Right forelimb (tissue), 1 donor: ENCODE measurements around the gene PERCC1.
"Not testable (repeated sequence)": the region's sequence is repeated elsewhere in the genome, so short reads cannot be mapped to it uniquely, and the experiment has no call there.

Source experiments
- DNase-seq: peaks from one replicate; pipeline ENCODE4 v3.0.0-alpha.2; 2018

The PERCC1 gene

GRCh38 chr16:1451702-1452392 is 21.0 kb downstream of the PERCC1 start:
- no peak for DNase-seq

- DNase-seq = no peak
These were observed 21.7 kb downstream of the PERCC1 start for GRCh38 chr16:1452530-1452929.

GRCh38 chr16:1453316-1453715 is 22.4 kb downstream of the PERCC1 start:
- no peak for DNase-seq

DNA sequence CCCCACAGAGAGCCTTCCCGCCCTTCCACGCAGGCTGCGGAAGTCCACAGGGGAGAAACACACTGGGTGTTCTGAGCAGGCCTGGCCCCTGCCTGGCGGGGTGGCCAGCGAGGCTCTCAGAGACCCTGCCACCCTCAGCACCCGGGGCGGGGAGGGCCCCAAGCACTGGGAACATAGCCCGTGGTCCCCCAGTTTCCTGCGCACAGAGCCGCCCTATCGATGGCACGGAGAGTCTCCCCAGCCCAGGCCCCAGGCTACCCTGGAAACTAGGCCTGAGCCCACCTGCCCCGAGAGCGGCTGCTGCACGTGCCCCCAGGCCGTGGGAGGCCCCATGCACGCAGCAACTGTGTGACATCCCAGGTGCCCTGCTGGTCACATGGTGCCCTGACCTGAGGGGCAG is 23.7 kb downstream of the PERCC1 start:
- no peak for DNase-seq

- DNase-seq = no peak
These were observed 24.6 kb downstream of the PERCC1 start for GRCh38 chr16:1455190-1456171.

- DNase-seq = no peak
These were observed 26.1 kb downstream of the PERCC1 start for GRCh38 chr16:1456951-1457350.

DNA sequence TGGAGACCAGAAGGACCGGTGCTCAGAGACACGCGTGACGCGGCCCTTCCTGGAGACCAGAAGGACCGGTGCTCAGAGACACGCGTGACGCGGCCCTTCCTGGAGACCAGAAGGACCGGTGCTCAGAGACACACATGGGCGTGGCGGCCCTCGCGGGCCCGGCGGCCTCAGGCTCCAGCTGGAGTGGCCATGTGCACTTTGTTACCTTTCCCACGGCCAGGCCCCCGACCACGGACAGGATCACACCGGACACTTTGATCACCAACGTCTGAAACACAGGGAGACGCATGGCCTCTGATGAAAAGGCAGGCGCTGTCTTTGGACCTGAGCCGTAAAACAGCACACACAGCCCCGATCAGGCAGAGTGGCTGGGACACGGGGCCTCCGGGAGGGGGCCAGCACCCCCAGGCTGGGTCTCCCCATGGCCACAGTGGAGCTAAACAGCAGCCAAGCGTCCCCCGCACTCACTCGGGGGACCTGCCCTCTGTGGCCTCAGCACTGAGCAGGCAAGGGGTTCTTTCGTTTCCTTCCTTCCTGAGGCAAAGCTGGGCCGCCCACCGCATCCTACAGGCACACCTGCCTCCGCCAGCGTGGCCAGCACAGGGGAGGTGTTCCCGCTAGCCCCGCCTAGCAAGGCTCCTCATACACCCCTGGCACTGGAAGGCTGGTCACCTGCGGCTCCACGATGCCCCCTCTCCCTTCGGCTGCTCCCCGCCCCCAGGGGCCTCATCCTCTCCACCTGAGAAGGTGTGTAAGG is 26.8 kb downstream of the PERCC1 start:
- DNase-seq = no peak

DNA sequence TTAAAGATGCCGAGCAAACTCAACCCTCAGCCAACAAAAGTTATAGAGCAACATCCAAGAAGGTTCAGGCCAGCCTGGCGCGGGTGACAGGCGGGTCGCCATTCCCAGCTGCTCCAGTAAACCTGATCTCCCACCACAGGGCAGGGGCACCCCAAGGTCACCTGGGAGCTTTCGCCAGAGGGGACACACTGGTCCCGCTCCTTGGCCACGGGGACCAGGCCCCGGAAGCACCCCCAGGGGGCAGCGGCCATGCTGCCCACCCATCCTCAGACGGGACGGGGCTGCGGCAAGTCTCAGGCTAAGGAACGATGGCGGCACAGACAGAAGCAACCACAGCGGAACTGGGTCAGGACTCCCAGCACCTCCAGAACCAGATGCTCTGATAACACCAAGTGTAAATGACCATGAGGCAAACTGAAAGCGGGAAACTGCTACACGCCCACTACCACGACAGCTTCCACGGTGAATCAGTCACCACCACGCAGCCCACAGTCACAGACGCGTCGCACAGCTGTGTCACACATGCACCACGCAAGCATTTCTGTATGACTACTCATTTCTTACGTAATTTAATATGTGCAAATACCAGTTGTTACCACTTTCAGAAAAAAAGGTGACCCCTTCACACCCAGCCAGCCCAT is 27.6 kb downstream of the PERCC1 start:
- no peak for DNase-seq

DNA sequence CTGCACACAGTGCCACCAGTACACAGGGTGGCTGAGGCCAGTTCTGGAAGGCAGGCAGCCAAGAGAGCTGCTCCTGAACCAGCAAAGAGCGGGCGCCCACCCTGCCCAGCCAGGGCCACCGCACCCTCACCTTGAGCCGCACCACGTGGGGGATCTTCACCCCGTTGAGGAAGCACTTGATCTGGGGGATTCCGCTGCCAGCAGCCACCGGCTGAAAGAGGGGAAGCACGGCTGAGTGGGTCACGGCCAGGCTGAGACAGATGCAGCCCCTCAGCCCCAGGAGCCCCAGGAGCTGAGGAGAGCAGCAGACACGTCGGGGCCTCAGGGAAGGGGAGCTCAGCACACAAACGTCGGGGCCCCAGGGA is 28.1 kb downstream of the PERCC1 start:
- no peak for DNase-seq

DNA sequence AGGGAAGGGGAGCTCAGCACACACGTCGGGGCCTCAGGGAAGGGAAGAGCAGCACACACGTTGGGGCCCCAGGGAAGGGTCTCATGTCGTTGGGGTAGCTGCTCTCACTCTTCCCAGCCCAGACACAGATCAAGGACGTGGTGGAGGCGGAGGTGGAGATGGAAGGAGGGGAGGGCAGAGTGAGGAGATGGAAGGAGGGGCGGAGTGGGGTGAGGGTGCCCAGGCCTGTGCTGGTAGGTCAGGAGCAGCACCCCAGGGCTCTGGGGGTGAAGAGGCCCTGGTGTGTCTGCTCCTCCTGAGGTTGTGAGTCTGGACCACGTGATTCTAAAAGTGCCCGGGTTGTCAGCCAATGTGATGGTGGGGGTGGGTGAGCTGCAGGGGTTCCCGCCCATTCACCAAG is 29.1 kb downstream of the PERCC1 start:
- no peak for DNase-seq

- no peak for DNase-seq
These were observed 29.8 kb downstream of the PERCC1 start for GRCh38 chr16:1460602-1461138.

GRCh38 chr16:1461146-1461545 is 30.3 kb downstream of the PERCC1 start:
- no peak for DNase-seq

- DNase-seq = no peak
These were observed 33.5 kb downstream of the PERCC1 start for GRCh38 chr16:1464196-1464893.

DNA sequence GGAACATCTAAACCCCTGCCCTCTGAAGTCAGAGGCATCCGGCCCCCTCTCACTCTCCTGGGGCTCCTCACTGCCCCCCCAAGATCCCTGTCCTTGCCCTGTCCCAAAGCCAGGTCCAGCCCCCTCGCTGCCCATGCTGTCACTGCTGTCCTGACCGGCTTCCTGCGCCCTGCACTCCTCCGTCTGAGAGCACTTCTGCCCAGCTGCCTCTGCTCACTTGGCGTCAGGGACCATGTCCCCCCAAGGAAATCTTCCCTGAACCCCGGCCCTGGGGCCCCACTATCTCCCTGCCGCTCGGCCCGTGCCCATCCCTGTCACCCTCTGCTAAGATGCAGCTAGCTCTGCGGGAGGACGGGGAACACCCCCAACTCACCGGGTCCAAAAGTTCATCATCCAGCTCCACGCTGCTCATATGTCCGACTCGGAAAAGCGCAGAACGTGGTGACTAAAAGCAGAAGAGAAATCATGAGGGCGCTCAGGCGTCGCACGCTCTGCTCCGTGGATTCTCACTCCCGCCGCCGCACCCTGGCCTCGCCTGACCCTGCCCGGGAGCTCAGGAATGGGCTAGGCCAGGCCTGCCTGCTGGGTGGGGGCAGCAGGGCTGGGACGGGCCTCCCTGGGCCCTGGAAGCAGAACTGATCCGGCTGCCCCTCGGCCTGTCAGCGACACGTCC is 34.2 kb downstream of the PERCC1 start:
- DNase-seq = no peak

DNA sequence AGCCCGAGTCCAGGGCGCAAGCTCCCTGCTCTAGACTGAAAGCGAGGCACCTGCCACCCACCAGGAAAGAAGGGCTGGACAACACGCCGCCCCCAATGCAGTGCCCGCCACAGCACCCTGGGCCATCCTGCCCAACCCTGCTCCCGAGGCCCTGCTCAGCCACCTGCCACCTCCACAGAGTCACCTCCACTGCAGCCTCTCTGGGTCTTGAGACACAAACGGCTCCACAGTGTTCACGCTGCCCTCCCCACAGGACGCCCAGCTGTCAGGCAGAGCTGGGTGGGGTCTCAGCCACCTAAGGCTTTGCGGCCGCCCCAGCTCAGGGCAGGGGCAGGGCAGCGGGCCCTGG is 34.7 kb downstream of the PERCC1 start:
- no peak for DNase-seq

GRCh38 chr16:1466054-1466453 is 35.2 kb downstream of the PERCC1 start:
- no peak for DNase-seq

DNA sequence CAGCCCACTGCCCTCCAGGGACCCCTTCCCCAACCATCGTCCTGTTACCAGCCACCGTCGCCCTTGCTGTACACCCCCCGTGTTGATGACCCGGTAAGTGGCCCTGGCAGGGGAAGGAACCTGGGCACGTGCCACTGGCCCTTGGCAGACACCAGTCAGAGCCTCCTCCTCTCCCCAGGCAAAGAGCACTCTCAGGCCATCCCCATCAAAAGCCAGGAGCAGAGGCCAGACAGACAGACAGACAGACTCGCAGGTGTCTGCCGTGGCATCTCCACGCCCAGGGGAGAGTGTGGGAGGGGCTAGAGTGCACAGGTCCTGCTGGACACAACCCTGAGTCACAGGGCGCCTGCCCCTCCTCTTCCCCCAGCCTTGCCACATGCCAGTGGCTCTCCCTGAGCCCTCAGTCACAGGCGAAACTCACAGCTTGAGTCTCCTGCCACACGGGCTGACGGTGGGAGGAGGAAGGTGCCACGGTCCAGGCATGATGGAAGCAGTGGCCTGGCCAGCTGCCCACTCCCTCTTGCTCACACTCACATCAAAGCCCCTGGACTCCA is 36.2 kb downstream of the PERCC1 start:
- DNase-seq = no peak

GRCh38 chr16:1468426-1468810 is 37.5 kb downstream of the PERCC1 start:
- DNase-seq = no peak

DNA sequence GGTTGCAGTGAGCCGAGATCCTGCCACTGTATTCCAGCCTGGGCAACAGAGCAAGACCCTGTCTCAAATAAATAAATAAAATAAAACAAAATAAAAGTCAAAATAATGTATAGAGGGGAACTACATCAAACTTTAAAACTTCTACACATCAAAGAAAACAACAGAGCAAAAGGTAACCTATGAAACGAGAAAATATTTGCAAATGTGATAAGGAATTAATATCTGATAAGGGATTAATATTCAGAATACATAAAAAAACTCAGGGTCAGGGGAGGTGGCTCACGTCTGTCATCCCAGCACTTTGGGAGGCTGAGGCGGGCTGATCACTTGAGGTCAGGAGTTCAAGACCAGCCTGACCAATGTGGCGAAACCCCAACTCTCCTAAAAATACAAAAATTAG is 38.3 kb downstream of the PERCC1 start:
- not testable (repeated sequence) for DNase-seq

GRCh38 chr16:1469693-1470201 is 38.9 kb downstream of the PERCC1 start:
- DNase-seq = no peak
